Thyroid gland (tissue), 4 donors: ENCODE measurements around the gene SGCA. TPM values are rescaled to one million over a fixed set of nuclear protein-coding genes. Genes with fewer than 3 reads are reported as not detected.

Source experiments
- DNase-seq, 2 donors: peaks; one replicate each; pipeline ENCODE4 v3.0.0-alpha.2; 2019
- H3K27ac ChIP-seq, 3 donors: fragments of 200-600 bp; sonication (generic); 1 replicate in 2 of 3; 2 replicates in 1 of 3; pipeline ENCODE4 v1.5.1; 2016 to 2019; ENCODE audit warnings: mild to moderate bottlenecking in 1 of 3, moderate library complexity in 1 of 3
- H3K27me3 ChIP-seq: fragments of 200-600 bp; sonication (generic); one replicate; pipeline ENCODE4 v1.5.1; 2019
- H3K36me3 ChIP-seq, 2 donors: fragments of 200-600 bp; sonication (generic); one replicate each; pipeline ENCODE4 v1.5.1; 2016 to 2019
- H3K4me1 ChIP-seq, 2 donors: fragments of 200-600 bp; sonication (generic); one replicate each; pipeline ENCODE4 v1.5.1; 2017 to 2019
- H3K4me3 ChIP-seq, 3 donors: fragments of 200-600 bp; sonication (generic); replicated peaks in 1 of 3; 1 replicate in 2 of 3; 2 replicates in 1 of 3; pipeline ENCODE4 v1.5.1; 2016; ENCODE audit warnings: mild to moderate bottlenecking in 1 of 3
- H3K9me3 ChIP-seq: fragments of 200-600 bp; sonication (generic); one replicate; pipeline ENCODE4 v1.5.1; 2017
- POLR2A ChIP-seq, 2 donors: fragments of 450-650 bp; IDR thresholded peaks; one replicate each; pipeline ENCODE4 v1.6.1; 2017; ENCODE audit warnings: antibody characterized with exemption in 2 of 2, mild to moderate bottlenecking in 2 of 2, moderate library complexity in 1 of 2
- WGBS, 2 donors: methylation state at CpG; one replicate each; pipeline ENCODE4 v1.1.5; 2017; 5-methylcytosine and 5-hydroxymethylcytosine counted together
- intact Hi-C: fragments of 100-400 bp; cut with DNase I; formaldehyde crosslinking; loops from one replicate; pipeline ENCODE4 v1.15.1; 2023
- total RNA-seq, 4 donors: library from RNA; depleted of rRNA; stranded (reverse); fragments of >200 nt; gene quantifications; one replicate each; pipeline ENCODE4 v1.2.3, GENCODE V29; 2016
- TF ChIP-seq, protein P1 (sequence below), 6 experiments: fragments of 200-600 bp in 3 of 6; fragments of 450-650 bp in 3 of 6; sonication (generic) in 3 of 6; IDR thresholded peaks; one replicate each; pipeline ENCODE4 v1.5.1; 2016 to 2019; ENCODE audit warnings: antibody characterized with exemption in 6 of 6, mild to moderate bottlenecking in 2 of 6, inconsistent platforms in 1 of 6, moderate library complexity in 1 of 6

SGCA gene
- total RNA-seq, 4 donors from 2014 or later = 2.0 TPM; not detected in 3

DNA sequence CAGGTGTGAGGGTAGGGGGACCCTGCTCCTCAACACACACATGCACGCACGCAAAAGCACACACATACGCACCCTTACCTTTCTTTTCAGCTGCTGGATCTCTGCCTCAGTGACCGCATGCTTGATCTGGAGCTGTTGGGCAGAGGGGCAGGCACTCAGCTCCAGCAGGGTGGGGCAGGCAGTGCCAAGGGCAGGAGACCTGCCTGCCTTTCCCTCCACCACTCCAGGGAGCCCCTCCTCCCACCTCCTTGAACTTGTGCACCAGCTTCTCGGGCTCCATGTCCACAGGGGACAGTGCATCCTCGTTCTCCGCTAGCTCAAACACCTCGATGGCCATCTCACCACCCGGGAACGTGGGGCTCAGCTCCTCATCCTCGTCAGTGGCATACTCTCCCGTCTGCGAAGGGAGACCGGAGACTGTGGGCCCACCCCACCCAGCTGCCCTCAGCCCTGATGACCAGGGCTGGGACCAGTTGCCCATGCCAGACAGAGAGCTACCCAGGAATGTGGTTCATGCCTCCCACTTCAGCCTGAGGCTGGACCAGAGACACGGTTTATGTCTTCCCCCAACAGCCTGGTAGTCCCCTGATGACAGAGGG is 26.5 kb upstream of the SGCA start:
- WGBS, 2 donors = 86 to 90% methylated on average over 15 of the region's 15 CpGs
- no peak overlapping the region for H3K27ac ChIP-seq
- H3K9me3 ChIP-seq = no peaks in the 10 kb centered on the region
- H3K4me3 ChIP-seq = no peak overlapping the region
- no peaks in the 10 kb centered on the region for H3K27me3 ChIP-seq
- DNase-seq = no peak
- TF ChIP-seq, protein P1, sequence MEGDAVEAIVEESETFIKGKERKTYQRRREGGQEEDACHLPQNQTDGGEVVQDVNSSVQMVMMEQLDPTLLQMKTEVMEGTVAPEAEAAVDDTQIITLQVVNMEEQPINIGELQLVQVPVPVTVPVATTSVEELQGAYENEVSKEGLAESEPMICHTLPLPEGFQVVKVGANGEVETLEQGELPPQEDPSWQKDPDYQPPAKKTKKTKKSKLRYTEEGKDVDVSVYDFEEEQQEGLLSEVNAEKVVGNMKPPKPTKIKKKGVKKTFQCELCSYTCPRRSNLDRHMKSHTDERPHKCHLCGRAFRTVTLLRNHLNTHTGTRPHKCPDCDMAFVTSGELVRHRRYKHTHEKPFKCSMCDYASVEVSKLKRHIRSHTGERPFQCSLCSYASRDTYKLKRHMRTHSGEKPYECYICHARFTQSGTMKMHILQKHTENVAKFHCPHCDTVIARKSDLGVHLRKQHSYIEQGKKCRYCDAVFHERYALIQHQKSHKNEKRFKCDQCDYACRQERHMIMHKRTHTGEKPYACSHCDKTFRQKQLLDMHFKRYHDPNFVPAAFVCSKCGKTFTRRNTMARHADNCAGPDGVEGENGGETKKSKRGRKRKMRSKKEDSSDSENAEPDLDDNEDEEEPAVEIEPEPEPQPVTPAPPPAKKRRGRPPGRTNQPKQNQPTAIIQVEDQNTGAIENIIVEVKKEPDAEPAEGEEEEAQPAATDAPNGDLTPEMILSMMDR (IDR thresholded peaks at IDR 0.05) = no peak
- no peak for TF ChIP-seq POLR2A (IDR thresholded peaks at IDR 0.05)
- intact Hi-C loops = no loop called here
- H3K36me3 ChIP-seq = peaks cover 64% of the 10 kb centered on the region in 2 donors
- peaks cover 0 to 4% of the 10 kb centered on the region in 2 donors for H3K4me1 ChIP-seq

DNA sequence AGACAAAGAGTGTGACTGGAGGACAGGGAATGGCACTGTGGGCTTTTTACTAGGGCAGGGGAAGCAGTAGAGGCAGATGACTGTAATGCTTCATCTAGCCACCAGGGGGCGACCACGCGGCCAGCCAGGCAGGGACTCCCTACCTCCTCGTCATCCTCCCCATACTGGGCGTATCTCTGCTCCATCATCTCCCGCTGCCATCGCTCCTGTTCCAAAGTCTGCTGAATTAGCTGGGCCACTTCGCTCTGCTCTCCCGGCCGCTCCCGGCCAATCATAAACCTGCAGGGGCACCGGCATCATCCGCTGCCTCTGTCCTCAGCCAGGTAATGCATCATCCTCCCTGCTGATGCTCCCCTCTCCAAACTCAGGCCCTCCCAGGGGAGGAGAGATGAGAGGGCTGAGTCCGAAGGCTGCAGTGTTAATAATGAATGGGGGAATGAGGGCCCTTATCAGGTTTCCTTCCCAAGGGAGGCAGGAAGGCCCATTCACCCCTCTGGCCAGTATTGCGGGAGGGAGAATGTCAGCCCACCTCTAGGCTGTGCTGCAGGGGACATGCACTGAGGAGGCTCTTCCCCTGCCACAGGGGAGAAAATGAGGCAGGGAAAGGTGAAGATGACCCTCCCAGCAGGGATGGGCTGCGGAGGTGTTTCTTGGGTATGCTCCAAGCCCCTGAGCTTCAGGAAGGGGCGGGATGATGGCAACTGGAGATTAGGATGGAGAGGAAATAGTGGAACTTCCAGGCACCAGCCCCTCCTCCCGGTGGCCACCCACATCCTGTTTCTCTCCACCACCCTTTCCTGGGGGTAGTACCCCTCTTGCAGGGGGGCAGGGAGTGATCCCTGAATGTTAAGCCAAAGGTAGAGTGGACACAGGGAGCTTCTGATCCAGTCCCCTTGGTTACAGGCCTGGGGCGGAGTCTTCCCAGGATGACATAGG is 25.6 kb upstream of the SGCA start:
- H3K36me3 ChIP-seq = peaks cover 64 to 70% of the 10 kb centered on the region in 2 donors

DNA sequence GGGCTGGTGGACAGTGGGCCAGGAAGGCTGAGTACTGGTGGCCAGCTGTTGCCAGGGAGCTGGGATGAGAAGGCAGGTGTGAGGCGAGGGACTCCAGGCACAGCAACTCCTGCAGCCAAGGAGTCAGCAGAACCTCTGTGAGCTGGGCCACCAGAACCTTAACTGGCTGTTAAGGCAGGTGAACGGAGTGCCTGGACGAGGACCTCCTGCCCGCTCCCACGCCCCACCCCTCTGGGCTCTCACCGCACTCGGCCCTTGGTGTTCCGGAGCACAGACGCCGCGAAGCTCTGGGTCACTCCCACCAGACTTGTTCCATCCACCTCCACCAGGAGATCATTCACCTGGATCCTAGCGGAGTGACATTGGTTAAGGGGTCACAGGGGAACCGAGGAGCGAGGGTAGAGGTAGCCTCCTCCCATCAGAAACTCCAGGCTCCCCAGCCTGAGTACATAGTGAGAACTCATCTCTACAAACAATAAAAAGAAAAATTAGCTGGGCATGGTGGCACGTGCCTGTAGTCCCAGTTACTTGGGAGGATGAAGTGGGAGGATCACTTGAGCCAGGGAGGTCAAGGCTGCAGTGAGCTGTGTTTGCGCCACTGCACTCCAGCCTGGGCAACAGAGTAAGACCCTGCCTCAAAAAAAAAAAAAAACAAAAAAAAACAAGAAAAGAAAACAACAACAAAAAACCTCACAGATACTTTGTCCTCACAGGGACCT is 24.6 kb upstream of the SGCA start:
- intact Hi-C loops = no loop called here
- WGBS, 2 donors = 85 to 90% methylated on average over 16 of the region's 16 CpGs
- Histone ChIP-seq H3K4me1 (peaks cover 0 to 9% of the 10 kb centered on the region in 2 donors), H3K4me3 (no peak overlapping the region), H3K27me3 (no peaks in the 10 kb centered on the region), H3K36me3 (peaks cover 55 to 61% of the 10 kb centered on the region in 2 donors), H3K9me3 (no peaks in the 10 kb centered on the region), H3K27ac (no peak overlapping the region)
- DNase-seq = no peak
- no peak for TF ChIP-seq POLR2A (IDR thresholded peaks at IDR 0.05)
- TF ChIP-seq, protein P1 (IDR thresholded peaks at IDR 0.05) = no peak

More for the DNA sequence above, 25.6 kb upstream of the SGCA start:
- Histone ChIP-seq H3K4me3 (no peak overlapping the region), H3K27ac (no peak overlapping the region), H3K27me3 (no peaks in the 10 kb centered on the region), H3K4me1 (peaks cover 0 to 4% of the 10 kb centered on the region in 2 donors), H3K9me3 (no peaks in the 10 kb centered on the region)
- no peak for TF ChIP-seq POLR2A (IDR thresholded peaks at IDR 0.05)
- TF ChIP-seq, protein P1 (IDR thresholded peaks at IDR 0.05) = peak; percentile 82 to 93 (median 86)
- intact Hi-C loops = no loop called here
- peak; percentile 61 to 66 for DNase-seq
- 51 to 52% methylated on average over 19 of the region's 19 CpGs for WGBS, 2 donors

DNA sequence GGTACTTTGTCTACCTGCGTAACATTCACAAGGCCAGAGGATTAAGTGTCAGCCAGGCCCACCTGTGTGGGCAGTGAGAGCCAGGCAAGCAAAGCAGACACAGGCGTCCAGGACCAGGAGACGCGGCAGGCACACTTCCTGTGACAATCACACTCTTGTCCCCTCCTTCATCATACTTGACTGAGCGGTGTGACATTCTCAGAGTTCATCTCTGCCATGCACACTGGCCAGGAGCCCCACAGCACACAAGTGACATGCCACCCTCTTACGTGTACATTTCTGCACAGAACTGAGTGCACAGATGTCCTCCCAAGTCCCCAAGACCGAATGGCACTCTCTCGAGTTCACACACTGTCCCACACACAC is 24.1 kb upstream of the SGCA start:
- intact Hi-C loops = no loop called here
- 69 to 71% methylated on average over 8 of the region's 8 CpGs for WGBS, 2 donors

More for the DNA sequence above, 24.1 kb upstream of the SGCA start:
- peaks cover 52 to 59% of the 10 kb centered on the region in 2 donors for H3K36me3 ChIP-seq
- no peaks in the 10 kb centered on the region for H3K27me3 ChIP-seq
- H3K27ac ChIP-seq = no peak overlapping the region
- no peak for DNase-seq
- H3K4me1 ChIP-seq = peaks cover 5 to 14% of the 10 kb centered on the region in 2 donors
- H3K9me3 ChIP-seq = no peaks in the 10 kb centered on the region
- TF ChIP-seq, protein P1 (IDR thresholded peaks at IDR 0.05) = no peak
- TF ChIP-seq POLR2A (IDR thresholded peaks at IDR 0.05) = no peak
- H3K4me3 ChIP-seq = no peak overlapping the region
